Transverse colon (tissue), 3 donors: Measurements from ENCODE around the gene VTI1A.

ENCODE experiments used
- EP300 ChIP-seq: sonication (generic); formaldehyde crosslinking; IDR thresholded peaks from one replicate; pipeline ENCODE4 v1.6.1; 2017; ENCODE audit warnings: antibody characterized with exemption, low read depth
- POLR2AphosphoS5 ChIP-seq, 3 donors: sonication (generic); formaldehyde crosslinking; IDR thresholded peaks; one replicate each; pipeline ENCODE4 v1.6.1; 2016; ENCODE audit warnings: antibody characterized with exemption in 3 of 3

DNA sequence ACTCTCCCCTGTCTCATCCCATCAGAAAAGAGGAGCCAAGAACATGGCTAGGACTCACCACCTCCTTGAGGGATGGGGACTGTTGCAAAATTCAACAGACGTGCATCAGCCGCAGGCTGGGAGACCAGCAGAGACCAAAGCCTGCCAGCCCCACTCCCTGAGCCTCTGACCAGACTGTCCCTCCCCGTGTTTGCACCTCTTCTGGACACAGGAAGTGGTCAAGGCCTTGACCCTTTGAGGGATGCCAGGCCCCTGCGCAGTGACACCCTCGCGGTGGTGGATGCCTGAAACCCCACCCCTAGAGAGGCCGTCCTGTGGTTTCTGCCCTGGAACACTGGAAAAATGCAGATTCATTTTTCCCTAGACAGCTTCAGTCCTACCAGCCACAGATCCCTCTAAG, 374.6 kb downstream of the VTI1A start:
- TF ChIP-seq EP300 (no peak), POLR2AphosphoS5 (IDR thresholded peaks at IDR 0.05) (no peak)
